Epithelial cell of proximal tubule (primary cell): ENCODE data around the gene TM7SF2. TPM values are rescaled to one million over a fixed set of nuclear protein-coding genes. Genes with fewer than 3 reads are reported as not detected.

Source experiments
- DNase-seq: peaks from one replicate; pipeline ENCODE4 v3.0.0-alpha.2; 2011; ENCODE audit warnings: low read depth
- H3K4me3 ChIP-seq: 2 replicates; pipeline ENCODE4 v1.5.1; 2011; ENCODE audit warnings: low read depth, mild to moderate bottlenecking, low read length
- CTCF ChIP-seq: conservative IDR thresholded peaks from 2 replicates; pipeline ENCODE4 v1.5.1; 2012; ENCODE audit warnings: low read depth, mild to moderate bottlenecking, low read length
- total RNA-seq: library from RNA; depleted of rRNA; stranded (reverse); fragments of >200 nt; gene quantifications from 2 replicates; pipeline ENCODE4 v1.2.3, GENCODE V29; 2015

TM7SF2 gene
- total RNA-seq, 1 donor from 2014 or later = 52.5 TPM

- TF ChIP-seq CTCF = no peak
- H3K4me3 ChIP-seq = no peak overlapping the region
- peak; percentile 26 for DNase-seq
Observed at GRCh38 chr11:65069217-65069616, 42.5 kb upstream of the TM7SF2 start.

- TF ChIP-seq CTCF = no peak
- no peak for DNase-seq
- H3K4me3 ChIP-seq = no peak overlapping the region
Observed at GRCh38 chr11:65071907-65072630, 39.6 kb upstream of the TM7SF2 start.

- H3K4me3 ChIP-seq = no peak overlapping the region
- no peak for TF ChIP-seq CTCF
- DNase-seq = no peak
Observed at GRCh38 chr11:65072631-65072966, 39.1 kb upstream of the TM7SF2 start.

- TF ChIP-seq CTCF = no peak
- no peak for DNase-seq
- H3K4me3 ChIP-seq = no peak overlapping the region
Observed at GRCh38 chr11:65077451-65077850, 34.2 kb upstream of the TM7SF2 start.

- H3K4me3 ChIP-seq = no peak overlapping the region
- DNase-seq = no peak
- TF ChIP-seq CTCF = peak; percentile 70
Observed at GRCh38 chr11:65078151-65078550, 33.5 kb upstream of the TM7SF2 start.

- TF ChIP-seq CTCF = no peak
- no peak for DNase-seq
- H3K4me3 ChIP-seq = no peak overlapping the region
Observed at GRCh38 chr11:65078786-65079342, 32.8 kb upstream of the TM7SF2 start.

GRCh38 chr11:65083134-65083833 is 28.4 kb upstream of the TM7SF2 start:
- H3K4me3 ChIP-seq = peak overlapping the region; percentile 81
- TF ChIP-seq CTCF = no peak

More at GRCh38 chr11:65083134-65083833, 28.4 kb upstream of the TM7SF2 start:
- DNase-seq = no peak
